IMR-90 (cell line): ENCODE data around the gene HOXA3.

ENCODE experiments used
- BHLHE40 ChIP-seq: fragments of 150-350 bp; IDR thresholded peaks from 2 replicates; pipeline ENCODE4 v1.6.1; 2016; ENCODE audit warnings: mild to moderate bottlenecking, low read depth, low read length
- CEBPB ChIP-seq: IDR thresholded peaks from 2 replicates; pipeline ENCODE4 v1.6.1; 2012; ENCODE audit warnings: low read depth, low read length, improper control_type of control experiment
- CHD1 ChIP-seq: IDR thresholded peaks from 2 replicates; pipeline ENCODE4 v1.6.1; 2012; ENCODE audit warnings: low read depth, low read length, improper control_type of control experiment
- CTCF ChIP-seq: conservative IDR thresholded peaks from 2 replicates; pipeline ENCODE4 v1.5.1; 2012; ENCODE audit warnings: mild to moderate bottlenecking, low read depth, low read length, improper control_type of control experiment
- FOS ChIP-seq: fragments of 150-350 bp; IDR thresholded peaks from 2 replicates; pipeline ENCODE4 v1.6.1; 2016; ENCODE audit warnings: low read depth, low read length
- MAFK ChIP-seq: IDR thresholded peaks from 2 replicates; pipeline ENCODE4 v1.6.1; 2012; ENCODE audit warnings: low read depth, low read length, improper control_type of control experiment
- NFE2L2 ChIP-seq: fragments of 150-350 bp; IDR thresholded peaks from 2 replicates; pipeline ENCODE4 v1.6.1; 2016; ENCODE audit warnings: low read depth, mild to moderate bottlenecking, low read length
- POLR2A ChIP-seq: IDR thresholded peaks from 2 replicates; pipeline ENCODE4 v1.6.1; 2012; ENCODE audit warnings: mild to moderate bottlenecking, low read depth, low read length
- RAD21 ChIP-seq: IDR thresholded peaks from 2 replicates; pipeline ENCODE4 v1.6.1; 2012; ENCODE audit warnings: low read length, improper control_type of control experiment
- RCOR1 ChIP-seq: IDR thresholded peaks from 2 replicates; pipeline ENCODE4 v1.6.1; 2012; ENCODE audit warnings: mild to moderate bottlenecking, low read length, improper control_type of control experiment; ENCODE audit not compliant: insufficient replicate concordance
- RFX5 ChIP-seq: IDR thresholded peaks from 2 replicates; pipeline ENCODE4 v1.8.0; 2012; ENCODE audit warnings: low read depth, mild to moderate bottlenecking, low read length, moderate library complexity
- SMC3 ChIP-seq: fragments of 150-350 bp; IDR thresholded peaks from 2 replicates; pipeline ENCODE4 v1.6.1; 2016; ENCODE audit warnings: low read depth, mild to moderate bottlenecking, antibody characterized with exemption, low read length, moderate library complexity
- USF2 ChIP-seq: fragments of 150-350 bp; IDR thresholded peaks from 2 replicates; pipeline ENCODE4 v1.6.1; 2017; ENCODE audit warnings: mild to moderate bottlenecking, antibody characterized with exemption, low read length, low read depth

DNA sequence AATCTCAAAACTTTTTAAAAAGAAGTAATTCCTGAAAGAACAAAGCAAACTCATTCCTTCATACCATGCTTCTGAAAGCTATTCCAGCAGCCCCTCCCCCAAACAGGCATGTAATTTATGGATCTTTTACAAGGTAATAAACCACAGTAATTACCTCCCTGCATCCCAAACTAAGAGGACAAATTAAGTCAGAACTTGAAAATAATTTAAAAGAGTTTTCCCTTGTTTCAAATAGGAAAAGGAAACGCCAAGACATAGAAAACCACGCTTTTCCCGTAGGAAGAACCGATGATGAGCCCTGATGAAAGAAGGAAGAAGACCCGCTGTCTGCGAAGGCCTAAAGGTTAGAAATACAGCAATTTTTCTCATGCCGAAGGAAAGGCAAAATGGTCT lies 30.7 kb downstream of the HOXA3 start:
- TF ChIP-seq CTCF (no peak), RAD21 (no peak), FOS (no peak), CHD1 (peak; percentile 34; the same call in 1 of the 2 replicates), NFE2L2 (no peak), USF2 (no peak), RCOR1 (no peak), POLR2A (no peak), BHLHE40 (no peak), CEBPB (no peak), RFX5 (no peak), SMC3 (no peak), MAFK (no peak)
